GM21526 (cell line): Measurements from ENCODE around the gene ATXN2.
"Not testable (repeated sequence)": the region's sequence is repeated elsewhere in the genome, so short reads cannot be mapped to it uniquely, and the experiment has no call there.

Experiments
- ATAC-seq: cut with Tn5 transposase; IDR thresholded peaks from one replicate; pipeline ENCODE4 v1.9.1; 2021; ENCODE audit warnings: moderate library complexity; ENCODE audit not compliant: unreplicated experiment, low FRiP score

ATXN2 gene, protein sequence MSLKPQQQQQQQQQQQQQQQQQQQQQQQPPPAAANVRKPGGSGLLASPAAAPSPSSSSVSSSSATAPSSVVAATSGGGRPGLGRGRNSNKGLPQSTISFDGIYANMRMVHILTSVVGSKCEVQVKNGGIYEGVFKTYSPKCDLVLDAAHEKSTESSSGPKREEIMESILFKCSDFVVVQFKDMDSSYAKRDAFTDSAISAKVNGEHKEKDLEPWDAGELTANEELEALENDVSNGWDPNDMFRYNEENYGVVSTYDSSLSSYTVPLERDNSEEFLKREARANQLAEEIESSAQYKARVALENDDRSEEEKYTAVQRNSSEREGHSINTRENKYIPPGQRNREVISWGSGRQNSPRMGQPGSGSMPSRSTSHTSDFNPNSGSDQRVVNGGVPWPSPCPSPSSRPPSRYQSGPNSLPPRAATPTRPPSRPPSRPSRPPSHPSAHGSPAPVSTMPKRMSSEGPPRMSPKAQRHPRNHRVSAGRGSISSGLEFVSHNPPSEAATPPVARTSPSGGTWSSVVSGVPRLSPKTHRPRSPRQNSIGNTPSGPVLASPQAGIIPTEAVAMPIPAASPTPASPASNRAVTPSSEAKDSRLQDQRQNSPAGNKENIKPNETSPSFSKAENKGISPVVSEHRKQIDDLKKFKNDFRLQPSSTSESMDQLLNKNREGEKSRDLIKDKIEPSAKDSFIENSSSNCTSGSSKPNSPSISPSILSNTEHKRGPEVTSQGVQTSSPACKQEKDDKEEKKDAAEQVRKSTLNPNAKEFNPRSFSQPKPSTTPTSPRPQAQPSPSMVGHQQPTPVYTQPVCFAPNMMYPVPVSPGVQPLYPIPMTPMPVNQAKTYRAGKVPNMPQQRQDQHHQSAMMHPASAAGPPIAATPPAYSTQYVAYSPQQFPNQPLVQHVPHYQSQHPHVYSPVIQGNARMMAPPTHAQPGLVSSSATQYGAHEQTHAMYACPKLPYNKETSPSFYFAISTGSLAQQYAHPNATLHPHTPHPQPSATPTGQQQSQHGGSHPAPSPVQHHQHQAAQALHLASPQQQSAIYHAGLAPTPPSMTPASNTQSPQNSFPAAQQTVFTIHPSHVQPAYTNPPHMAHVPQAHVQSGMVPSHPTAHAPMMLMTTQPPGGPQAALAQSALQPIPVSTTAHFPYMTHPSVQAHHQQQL

GRCh38 chr12:111598637-111599452 is at the start of gene ATXN2:
ATXN2 (minus strand) TSS chr12:111599315; CDS start chr12:111599034, 281 bp downstream.
- ATAC-seq = peak; percentile 44

DNA sequence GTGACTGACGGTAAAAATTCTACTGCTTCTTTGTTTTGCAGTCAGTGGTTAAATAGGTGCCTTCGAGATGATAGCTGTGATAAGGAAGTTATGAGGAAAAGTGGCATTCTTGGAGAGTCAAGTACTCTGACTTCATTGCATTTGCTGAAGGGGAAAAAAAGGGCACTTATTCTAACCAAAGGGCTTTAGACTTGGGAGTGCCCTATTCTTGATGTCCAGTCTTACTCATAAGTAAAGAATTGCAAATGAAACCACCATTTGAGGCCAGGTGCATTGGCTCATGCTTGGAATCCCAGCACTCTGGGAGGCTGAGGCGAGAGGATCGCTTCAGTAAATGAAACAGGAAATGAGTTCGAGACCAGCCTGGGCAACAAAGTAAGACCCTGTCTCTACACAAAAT is 46.3 kb upstream of the ATXN2 start:
- no peak for ATAC-seq

DNA sequence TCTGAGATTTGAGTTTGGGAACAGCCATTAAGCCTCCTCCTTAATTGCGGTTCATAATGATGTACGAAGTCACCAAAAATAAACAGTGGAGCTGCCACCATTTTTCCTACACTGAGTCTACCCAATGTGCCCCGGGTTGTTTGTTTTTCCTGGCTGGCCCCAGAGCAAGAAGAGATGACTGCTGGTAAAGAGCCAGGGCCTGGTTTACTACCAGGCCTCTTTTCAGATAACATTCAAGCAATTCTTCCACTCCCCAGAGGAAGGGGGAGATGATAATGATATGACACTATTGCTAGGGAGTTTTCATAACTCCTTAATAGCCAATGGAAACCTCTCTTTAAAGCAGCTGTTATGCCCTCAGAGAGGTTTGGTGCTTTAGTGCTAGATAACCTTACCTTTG is 44.3 kb upstream of the ATXN2 start:
- ATAC-seq = no peak

GRCh38 chr12:111642681-111643426 is 43.7 kb upstream of the ATXN2 start:
- no peak for ATAC-seq

- ATAC-seq = no peak
Observed at GRCh38 chr12:111640506-111640905, 41.4 kb upstream of the ATXN2 start.

DNA sequence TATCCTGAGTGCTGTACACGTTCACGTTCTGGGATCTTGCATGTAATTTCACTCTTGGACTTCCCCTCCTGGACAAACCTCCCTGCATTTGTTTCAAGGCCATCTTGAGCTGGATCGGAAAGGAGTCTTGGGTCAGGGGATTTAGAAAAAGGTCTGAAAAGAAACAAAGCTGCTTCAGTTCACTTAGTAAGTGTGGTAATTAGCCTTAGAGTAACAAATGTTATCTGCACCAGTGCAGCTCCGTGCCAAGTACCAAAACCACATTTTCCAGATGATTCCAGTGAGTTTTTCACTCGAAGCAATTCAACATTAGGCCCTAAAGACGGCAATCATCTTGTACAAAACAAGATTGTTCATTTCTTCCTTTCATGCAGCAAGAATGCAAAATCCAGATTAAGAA is 39.4 kb upstream of the ATXN2 start:
- ATAC-seq = no peak

GRCh38 chr12:111636209-111636945 is 37.3 kb upstream of the ATXN2 start:
- ATAC-seq = no peak

DNA sequence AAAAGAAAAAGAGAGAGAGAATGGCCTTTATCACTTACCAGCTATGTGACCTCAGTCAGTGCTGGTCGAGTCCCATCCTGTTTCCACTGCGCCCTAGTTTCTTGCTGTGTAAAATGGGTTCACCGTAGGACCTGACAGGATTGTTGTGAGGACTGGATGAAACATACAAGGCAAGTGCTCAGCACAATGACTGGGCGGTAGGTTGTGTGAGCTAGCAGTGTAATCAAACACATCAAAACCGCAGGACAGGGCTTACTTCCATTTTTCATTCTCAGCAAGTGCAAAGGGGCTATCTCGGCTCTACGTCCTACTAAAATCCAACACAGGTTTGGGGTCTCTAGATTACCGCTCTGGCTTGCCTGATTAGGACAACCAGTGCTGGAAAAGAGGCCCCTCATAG is 36.4 kb upstream of the ATXN2 start:
- ATAC-seq = no peak

DNA sequence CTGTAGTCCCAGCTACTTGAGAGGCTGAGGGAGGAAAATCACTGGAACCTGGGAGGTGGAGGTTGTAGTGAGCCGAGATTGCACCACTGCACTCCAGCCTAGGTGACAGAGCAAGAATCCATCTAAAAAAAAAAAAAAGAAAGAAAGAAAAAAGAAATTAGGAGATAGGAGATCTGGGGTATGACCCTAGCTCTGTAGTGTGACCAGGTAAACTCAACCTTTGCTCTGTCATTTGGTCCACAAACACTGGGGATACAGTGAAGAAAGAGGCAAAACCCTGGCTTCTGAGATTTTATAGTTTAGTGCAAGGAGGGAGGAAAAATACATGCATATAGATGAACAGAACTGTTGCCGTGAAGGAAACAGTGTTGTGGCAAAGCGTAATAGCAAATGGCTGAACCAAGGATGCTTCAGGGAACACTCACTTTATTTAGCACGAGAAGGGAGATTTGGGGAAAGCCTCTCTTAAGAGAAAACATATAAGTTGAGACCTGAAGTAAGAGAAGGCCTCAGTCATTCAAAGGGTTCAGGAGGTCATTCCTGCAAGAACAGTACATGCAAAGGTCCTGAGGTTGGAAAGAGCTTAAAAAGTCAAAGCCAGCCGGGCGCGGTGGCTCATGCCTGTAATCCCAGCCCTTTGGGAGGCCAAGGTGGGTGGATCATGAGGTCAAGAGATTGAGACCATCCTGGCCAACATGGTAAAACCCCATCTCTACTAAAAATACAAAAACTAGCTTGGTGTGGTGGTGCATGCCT is 29.6 kb upstream of the ATXN2 start:
- no peak for ATAC-seq

DNA sequence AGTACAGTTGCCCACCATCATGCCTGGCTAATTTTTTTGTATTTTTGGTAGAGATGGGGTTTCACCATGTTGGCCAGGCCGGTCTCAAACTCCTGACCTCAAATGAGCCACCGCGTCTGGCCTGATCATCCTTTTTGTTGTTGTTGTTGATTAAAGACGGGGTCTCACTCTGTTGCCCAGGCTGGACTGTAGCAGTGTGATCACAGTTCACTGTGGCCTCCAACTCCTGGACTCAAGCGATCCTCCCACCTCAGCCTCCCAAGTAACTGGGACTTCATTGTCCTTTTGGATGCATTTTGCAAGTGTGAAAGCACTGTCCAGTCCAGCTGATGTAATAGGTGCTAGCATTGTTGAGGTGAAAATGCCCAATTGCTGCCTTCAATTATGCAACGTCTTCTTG is 27.1 kb upstream of the ATXN2 start:
- no peak for ATAC-seq

DNA sequence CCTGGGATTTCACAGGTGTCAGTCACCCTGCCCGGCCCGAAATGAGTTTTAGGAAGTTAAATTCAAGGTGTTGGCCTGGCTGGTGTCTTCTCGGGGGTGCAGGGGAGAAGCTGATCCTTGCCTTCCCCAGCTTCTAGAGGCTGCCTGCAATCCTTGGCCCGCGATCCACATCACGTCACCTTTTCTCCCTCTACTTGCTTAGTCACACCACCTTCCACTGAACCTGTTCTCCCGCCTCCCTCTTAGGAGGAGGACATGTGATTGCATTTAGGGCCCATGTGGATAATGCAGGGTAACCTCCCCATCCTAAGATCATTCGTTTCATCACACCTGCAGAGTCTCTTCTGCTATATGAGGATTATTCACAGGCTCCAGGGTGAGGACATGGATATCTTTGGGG is 25.4 kb upstream of the ATXN2 start:
- ATAC-seq = no peak

DNA sequence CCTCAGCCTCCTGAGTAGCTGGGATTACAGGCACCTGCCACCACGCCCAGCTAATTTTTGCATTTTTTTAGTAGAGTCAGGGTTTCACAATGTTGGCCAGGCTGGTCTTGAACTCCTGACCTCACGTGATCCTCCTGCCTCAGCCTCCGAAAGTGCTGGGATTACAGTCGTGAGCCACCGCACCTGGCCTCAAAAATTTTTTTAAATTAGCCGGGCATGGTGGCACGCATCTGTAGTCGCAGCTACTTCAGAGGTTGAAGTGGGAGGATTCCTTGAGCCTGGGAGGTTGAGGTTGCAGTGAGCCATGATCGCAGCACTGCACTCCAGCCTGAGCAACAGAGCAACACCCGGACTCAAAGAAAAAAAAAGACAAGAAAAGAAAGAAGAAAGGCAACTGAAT is 18.7 kb upstream of the ATXN2 start:
- ATAC-seq = not testable (repeated sequence)

DNA sequence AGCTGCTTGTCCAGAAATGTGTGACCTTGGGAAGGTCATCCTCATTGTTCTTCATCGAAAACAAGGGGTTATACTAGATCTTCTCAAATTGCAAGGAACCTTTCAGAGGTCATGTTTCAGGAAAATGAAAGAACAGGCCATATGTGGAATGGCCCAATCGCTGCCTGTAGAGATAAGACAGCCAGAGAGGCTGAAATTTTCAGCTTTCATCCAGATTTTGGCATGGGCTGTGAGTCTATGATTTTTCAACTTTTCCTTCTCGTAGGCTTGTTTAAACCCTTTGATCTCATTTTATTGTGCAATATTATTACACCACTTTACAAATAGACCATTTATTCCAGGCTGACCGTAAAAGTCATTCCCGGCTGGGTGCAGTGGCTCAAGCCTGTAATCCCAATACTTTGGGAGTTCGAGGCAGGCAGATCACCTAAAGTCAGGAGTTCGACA is 17.1 kb upstream of the ATXN2 start:
- no peak for ATAC-seq

GRCh38 chr12:111607239-111607638 is 8.1 kb upstream of the ATXN2 start:
- no peak for ATAC-seq

DNA sequence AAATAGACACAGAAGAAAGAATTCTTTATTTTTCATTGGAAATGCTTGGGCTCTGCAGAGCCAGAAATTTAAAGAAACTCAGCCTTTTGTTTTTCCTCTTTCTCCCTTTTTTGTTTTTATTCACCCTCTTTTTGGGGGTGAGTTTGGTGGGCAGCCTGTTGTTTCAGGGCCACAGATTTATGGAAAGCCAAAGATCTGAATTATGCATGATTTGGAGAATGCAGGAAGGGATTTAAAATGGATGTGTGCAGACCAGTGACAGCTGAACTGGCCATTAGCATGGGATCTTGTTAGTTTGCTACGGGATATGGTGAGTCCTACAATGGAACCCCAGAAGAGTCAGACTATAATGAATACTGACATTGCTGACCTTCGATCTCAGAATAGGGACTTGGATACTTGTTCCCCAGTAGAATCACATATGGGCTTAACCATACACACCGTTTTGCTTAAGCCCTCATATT is 7.7 kb upstream of the ATXN2 start:
- ATAC-seq = no peak

DNA sequence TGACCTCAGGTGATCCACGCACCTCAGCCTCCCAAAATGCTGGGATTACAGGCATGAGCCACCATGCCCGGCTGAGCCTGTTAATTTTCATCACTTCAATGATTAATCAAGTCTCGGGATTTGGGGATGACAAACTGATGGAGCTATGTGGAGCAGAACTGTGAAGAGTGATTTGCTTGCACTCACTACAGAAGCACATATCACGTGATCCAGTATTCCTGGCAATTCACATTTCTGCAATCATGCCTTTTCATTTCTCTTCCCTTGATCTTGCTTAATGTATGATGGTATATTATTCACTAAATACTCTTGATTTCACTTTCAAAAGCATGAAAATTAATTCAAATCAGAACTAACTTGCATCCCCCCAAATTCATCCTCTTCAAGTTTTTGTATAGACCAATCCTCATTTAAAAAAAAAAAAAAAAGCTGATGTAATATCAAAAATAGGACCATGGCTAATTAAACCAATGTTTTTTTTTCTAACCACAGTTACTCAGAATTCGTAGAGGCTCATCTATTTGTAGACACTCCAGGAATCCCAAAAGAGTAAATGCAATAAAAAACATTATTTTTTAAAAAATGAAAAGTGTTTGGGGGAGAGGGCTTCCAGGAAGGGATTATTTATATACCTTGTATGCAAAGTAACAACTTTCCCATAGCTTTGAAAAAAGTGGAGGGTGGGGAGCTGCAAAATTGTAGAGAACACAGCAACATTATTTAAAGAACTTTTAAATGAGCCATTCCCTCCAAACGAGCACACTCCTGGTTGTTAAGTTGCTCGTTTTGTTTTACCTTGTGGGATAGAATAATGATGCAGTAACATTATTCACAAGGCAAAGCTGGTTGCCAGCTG is 7.0 kb upstream of the ATXN2 start:
- ATAC-seq = no peak

DNA sequence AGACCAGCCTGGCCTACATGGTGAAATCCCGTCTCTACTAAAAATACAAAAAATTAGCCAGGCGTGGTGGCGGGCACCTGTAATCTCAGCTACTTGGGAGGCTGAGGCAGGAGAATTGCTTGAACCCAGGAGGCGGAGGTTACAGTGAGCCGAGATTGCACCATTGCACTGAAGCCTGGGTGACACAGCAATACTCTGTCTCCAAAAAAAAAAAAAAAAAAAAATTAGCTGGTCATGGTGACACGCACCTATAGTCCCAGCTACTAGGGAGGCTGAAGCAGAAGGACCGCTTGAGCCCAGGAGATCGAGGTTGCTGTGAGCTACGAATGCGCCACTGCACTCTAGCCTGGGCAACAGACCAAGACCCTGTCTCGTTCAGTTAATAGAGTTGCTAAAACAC is 3.7 kb upstream of the ATXN2 start:
- ATAC-seq = not testable (repeated sequence)
